GM19397 (cell line): Measurements from ENCODE around the gene NEK9.
A peak's percentile ranks its signal among the peaks of the same experiment; 100 is the strongest.
"Not testable (repeated sequence)": the region's sequence is repeated elsewhere in the genome, so short reads cannot be mapped to it uniquely, and the experiment has no call there.

Experiments
- ATAC-seq: cut with Tn5 transposase; IDR thresholded peaks from one replicate; pipeline ENCODE4 v1.9.1; 2021; ENCODE audit warnings: mild to moderate bottlenecking, moderate library complexity; ENCODE audit not compliant: unreplicated experiment

NEK9 gene

GRCh38 chr14:75126679-75127473, at the start of gene NEK9:
NEK9 (minus strand) TSS chr14:75127048; CDS start chr14:75126921, 127 bp downstream.
- peak; percentile 88 for ATAC-seq

- peak; percentile 80 for ATAC-seq
Measured at GRCh38 chr14:75176142-75176820, 49.4 kb upstream of the NEK9 start, which contains the start of gene TMED10. TMED10 (minus strand) TSS chr14:75176612; CDS start chr14:75176579, 33 bp downstream.

GRCh38 chr14:75175677-75176141, 48.9 kb upstream of the NEK9 start:
- ATAC-seq: peak; percentile 6

GRCh38 chr14:75174066-75174465, 47.2 kb upstream of the NEK9 start:
- ATAC-seq: no peak

- ATAC-seq: no peak
Measured at GRCh38 chr14:75170772-75171171, 43.9 kb upstream of the NEK9 start.

- no peak for ATAC-seq
Measured at GRCh38 chr14:75168586-75169335, 41.9 kb upstream of the NEK9 start.

GRCh38 chr14:75167325-75167724, 40.5 kb upstream of the NEK9 start:
- ATAC-seq: no peak

GRCh38 chr14:75165586-75166391, 38.9 kb upstream of the NEK9 start:
- ATAC-seq: no peak

- no peak for ATAC-seq
Measured at GRCh38 chr14:75164809-75165208, 38.0 kb upstream of the NEK9 start.

GRCh38 chr14:75163677-75164076, 36.8 kb upstream of the NEK9 start:
- ATAC-seq: no peak

GRCh38 chr14:75162631-75163030, 35.8 kb upstream of the NEK9 start:
- no peak for ATAC-seq

- no peak for ATAC-seq
Measured at GRCh38 chr14:75158843-75159614, 32.2 kb upstream of the NEK9 start.

- no peak for ATAC-seq
Measured at GRCh38 chr14:75156901-75157300, 30.1 kb upstream of the NEK9 start.

GRCh38 chr14:75156111-75156510, 29.3 kb upstream of the NEK9 start:
- no peak for ATAC-seq

GRCh38 chr14:75155169-75155568, 28.3 kb upstream of the NEK9 start:
- no peak for ATAC-seq

GRCh38 chr14:75153295-75153694, 26.4 kb upstream of the NEK9 start:
- ATAC-seq: no peak

GRCh38 chr14:75151851-75152250, 25.0 kb upstream of the NEK9 start:
- ATAC-seq: no peak

GRCh38 chr14:75150637-75151036, 23.8 kb upstream of the NEK9 start:
- not testable (repeated sequence) for ATAC-seq

- no peak for ATAC-seq
Measured at GRCh38 chr14:75150150-75150549, 23.3 kb upstream of the NEK9 start.
